ENCODE results near the gene MACROH2A2.

DNA sequence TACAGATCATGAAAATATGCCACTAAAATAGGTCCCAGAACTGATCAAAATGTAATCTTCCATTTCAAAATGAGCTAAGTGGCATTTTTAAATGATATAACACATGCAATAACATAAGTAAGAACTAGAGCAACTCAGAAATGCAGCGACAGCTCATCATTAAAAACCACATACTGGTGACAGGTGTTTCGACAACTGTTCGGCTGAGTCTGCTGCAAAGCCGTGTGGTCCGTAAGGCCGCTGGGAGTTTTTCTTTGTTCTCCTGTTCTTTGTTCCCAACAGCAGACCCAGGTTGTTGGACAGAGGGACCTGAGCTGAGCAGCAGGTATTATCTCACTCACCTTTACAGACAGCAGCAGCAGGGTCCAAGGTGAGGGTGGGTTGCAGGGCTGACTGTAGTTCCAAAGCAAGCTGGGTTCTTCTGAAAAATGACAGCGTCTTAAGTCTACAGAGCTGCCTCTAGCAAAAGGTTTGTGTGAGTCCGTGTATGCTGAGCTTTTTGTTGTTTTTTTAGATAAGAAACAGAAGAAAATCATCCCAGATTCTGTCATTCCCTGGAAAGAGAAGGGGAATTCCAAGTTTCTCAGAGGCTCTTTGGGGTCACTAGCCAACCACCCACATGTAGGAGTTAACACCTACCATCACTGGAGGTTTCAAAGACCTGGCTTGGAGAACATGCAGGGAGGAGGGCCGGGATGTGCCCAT, 45.4 kb upstream of the MACROH2A2 start:
- TF ChIP-seq KDM6A (CRISPR knock-in tag; IDR thresholded peaks at IDR 0.05; ENCODE audit: low read depth) (no peak), IRX3 (CRISPR knock-in tag; IDR thresholded peaks at IDR 0.05; ENCODE audit: borderline replicate concordance, low read depth) (no peak), RNF2 (conservative IDR thresholded peaks at IDR 0.05; ENCODE audit: low read depth) (no peak), POLR2AphosphoS5 (IDR thresholded peaks at IDR 0.05; ENCODE audit: low read depth, low read length) (no peak), ZNF773 (CRISPR knock-in tag; IDR thresholded peaks at IDR 0.05; ENCODE audit: borderline replicate concordance) (no peak), AKAP8 (CRISPR knock-in tag; IDR thresholded peaks at IDR 0.05) (no peak), EZH2 (conservative IDR thresholded peaks at IDR 0.05; ENCODE audit: low read depth, low read length) (no peak), SMC3 (IDR thresholded peaks at IDR 0.05; ENCODE audit: low read length) (no peak), KAT7 (CRISPR knock-in tag; IDR thresholded peaks at IDR 0.05; ENCODE audit: borderline replicate concordance) (no peak)
- TF ChIP-seq, protein P1, sequence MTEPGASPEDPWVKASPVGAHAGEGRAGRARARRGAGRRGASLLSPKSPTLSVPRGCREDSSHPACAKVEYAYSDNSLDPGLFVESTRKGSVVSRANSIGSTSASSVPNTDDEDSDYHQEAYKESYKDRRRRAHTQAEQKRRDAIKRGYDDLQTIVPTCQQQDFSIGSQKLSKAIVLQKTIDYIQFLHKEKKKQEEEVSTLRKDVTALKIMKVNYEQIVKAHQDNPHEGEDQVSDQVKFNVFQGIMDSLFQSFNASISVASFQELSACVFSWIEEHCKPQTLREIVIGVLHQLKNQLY (CRISPR knock-in tag; IDR thresholded peaks at IDR 0.05), result no peak
- TF ChIP-seq, protein P2, sequence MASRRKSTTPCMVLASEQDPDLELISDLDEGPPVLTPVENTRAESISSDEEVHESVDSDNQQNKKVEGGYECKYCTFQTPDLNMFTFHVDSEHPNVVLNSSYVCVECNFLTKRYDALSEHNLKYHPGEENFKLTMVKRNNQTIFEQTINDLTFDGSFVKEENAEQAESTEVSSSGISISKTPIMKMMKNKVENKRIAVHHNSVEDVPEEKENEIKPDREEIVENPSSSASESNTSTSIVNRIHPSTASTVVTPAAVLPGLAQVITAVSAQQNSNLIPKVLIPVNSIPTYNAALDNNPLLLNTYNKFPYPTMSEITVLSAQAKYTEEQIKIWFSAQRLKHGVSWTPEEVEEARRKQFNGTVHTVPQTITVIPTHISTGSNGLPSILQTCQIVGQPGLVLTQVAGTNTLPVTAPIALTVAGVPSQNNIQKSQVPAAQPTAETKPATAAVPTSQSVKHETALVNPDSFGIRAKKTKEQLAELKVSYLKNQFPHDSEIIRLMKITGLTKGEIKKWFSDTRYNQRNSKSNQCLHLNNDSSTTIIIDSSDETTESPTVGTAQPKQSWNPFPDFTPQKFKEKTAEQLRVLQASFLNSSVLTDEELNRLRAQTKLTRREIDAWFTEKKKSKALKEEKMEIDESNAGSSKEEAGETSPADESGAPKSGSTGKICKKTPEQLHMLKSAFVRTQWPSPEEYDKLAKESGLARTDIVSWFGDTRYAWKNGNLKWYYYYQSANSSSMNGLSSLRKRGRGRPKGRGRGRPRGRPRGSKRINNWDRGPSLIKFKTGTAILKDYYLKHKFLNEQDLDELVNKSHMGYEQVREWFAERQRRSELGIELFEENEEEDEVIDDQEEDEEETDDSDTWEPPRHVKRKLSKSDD (CRISPR knock-in tag; IDR thresholded peaks at IDR 0.05; ENCODE audit: low read depth), result no peak
- TF ChIP-seq, protein P3, sequence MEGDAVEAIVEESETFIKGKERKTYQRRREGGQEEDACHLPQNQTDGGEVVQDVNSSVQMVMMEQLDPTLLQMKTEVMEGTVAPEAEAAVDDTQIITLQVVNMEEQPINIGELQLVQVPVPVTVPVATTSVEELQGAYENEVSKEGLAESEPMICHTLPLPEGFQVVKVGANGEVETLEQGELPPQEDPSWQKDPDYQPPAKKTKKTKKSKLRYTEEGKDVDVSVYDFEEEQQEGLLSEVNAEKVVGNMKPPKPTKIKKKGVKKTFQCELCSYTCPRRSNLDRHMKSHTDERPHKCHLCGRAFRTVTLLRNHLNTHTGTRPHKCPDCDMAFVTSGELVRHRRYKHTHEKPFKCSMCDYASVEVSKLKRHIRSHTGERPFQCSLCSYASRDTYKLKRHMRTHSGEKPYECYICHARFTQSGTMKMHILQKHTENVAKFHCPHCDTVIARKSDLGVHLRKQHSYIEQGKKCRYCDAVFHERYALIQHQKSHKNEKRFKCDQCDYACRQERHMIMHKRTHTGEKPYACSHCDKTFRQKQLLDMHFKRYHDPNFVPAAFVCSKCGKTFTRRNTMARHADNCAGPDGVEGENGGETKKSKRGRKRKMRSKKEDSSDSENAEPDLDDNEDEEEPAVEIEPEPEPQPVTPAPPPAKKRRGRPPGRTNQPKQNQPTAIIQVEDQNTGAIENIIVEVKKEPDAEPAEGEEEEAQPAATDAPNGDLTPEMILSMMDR (CRISPR knock-in tag; IDR thresholded peaks at IDR 0.05), result no peak
